ENCODE measurements around the gene TNNI3.

DNA sequence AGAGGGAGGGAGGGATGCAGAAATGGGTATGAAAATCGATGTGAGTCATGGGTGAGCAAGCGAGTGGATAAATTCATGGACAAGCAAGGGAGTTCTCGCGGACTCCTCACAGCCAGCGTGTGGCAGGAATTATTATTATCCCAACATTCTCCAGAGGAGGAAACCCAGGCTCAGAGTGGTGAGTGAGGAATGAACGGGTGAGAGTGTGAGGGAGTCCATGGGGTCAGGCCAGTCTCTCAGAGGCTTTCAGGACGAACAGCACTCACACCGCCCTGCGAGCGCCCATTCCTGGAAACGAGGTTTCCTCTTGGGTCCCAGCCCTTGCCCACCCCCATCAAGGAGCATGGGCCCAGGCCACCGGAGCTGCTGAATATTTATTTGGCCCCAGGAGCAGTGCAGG, 15.2 kb upstream of the TNNI3 start:
- TF ChIP-seq, protein P1, sequence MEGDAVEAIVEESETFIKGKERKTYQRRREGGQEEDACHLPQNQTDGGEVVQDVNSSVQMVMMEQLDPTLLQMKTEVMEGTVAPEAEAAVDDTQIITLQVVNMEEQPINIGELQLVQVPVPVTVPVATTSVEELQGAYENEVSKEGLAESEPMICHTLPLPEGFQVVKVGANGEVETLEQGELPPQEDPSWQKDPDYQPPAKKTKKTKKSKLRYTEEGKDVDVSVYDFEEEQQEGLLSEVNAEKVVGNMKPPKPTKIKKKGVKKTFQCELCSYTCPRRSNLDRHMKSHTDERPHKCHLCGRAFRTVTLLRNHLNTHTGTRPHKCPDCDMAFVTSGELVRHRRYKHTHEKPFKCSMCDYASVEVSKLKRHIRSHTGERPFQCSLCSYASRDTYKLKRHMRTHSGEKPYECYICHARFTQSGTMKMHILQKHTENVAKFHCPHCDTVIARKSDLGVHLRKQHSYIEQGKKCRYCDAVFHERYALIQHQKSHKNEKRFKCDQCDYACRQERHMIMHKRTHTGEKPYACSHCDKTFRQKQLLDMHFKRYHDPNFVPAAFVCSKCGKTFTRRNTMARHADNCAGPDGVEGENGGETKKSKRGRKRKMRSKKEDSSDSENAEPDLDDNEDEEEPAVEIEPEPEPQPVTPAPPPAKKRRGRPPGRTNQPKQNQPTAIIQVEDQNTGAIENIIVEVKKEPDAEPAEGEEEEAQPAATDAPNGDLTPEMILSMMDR (IDR thresholded peaks at IDR 0.05; ENCODE audit: low read length) = no peak
- no peak for TF ChIP-seq EZH2phosphoT487 (IDR thresholded peaks at IDR 0.05; ENCODE audit: low read length)
- no peak for TF ChIP-seq EZH2 (optimal IDR thresholded peaks at IDR 0.05; ENCODE audit: low read depth, low read length)
